ENCODE data around the gene MVK.

DNA sequence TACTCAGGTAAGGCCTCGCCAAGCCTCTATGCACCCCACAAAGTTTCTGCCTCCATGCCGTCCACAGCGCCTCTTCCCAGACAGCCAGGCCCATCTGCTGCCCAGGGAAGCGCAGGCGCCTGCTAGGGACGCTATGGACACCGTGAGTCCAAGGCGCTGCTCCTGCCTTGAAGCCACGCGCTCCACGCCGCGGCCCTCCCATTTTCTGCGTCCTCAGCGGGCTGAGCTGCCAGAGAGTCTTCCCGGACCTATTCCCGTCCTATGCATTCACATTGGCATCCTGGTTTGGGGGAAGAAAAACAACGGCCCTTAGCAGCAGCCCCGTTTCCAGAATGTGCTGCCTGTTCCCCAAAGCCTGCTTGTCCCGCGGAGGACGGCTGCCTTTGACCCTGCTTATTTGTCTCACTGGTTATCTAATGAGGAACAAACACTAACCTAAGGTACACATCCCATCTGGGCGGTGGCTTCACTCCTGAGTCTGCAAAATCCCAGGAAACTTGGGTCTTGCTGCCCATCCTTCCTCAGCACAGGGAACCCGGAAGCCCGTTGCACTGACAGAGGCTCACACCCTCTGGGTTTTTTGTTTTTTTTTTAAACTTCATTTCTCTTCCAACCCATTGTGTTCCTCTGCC, 38.2 kb upstream of the MVK start:
- TF ChIP-seq SP1 (IDR thresholded peaks at IDR 0.05) (no peak), SUZ12 (IDR thresholded peaks at IDR 0.05) (no peak), FOXA1 (IDR thresholded peaks at IDR 0.05) (no peak)
- TF ChIP-seq, protein P1, sequence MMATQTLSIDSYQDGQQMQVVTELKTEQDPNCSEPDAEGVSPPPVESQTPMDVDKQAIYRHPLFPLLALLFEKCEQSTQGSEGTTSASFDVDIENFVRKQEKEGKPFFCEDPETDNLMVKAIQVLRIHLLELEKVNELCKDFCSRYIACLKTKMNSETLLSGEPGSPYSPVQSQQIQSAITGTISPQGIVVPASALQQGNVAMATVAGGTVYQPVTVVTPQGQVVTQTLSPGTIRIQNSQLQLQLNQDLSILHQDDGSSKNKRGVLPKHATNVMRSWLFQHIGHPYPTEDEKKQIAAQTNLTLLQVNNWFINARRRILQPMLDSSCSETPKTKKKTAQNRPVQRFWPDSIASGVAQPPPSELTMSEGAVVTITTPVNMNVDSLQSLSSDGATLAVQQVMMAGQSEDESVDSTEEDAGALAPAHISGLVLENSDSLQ (IDR thresholded peaks at IDR 0.05): no peak

Measured in HEK293T (cell line).